ENCODE measurements around the gene WASL.

Gene WASL

GRCh38 chr7:123674399-123675180 is 74.2 kb downstream of the WASL start:
- no peak for DNase-seq (ENCODE audit: extremely low spot score)
- TF ChIP-seq FOXK2 (IDR thresholded peaks at IDR 0.05) (no peak), SUZ12 (IDR thresholded peaks at IDR 0.05) (no peak), NFRKB (IDR thresholded peaks at IDR 0.05) (no peak), PKNOX1 (IDR thresholded peaks at IDR 0.05) (0 out of 2 replicates have a peak, but pooled peaks have one; percentile 16)
- ChIA-PET CTCF (interaction anchor here (0.6 to 1.0 kb wide), 3 partner anchors 8 to 74 kb away, joined by 3 to 4 read pairs (median 3); no protein-coding TSS in a partner anchor), POLR2A (no interaction called here)

- CTCF ChIA-PET: interaction anchor here (0.6 to 1.0 kb wide), 3 partner anchors 9 to 74 kb away, joined by 3 to 4 read pairs (median 3); no protein-coding TSS in a partner anchor
These were observed 74.9 kb downstream of the WASL start for GRCh38 chr7:123673752-123674398.

GRCh38 chr7:123673137-123673732 is 75.6 kb downstream of the WASL start:
- CTCF ChIA-PET: no interaction called here
- POLR2A ChIA-PET: no interaction called here
- TF ChIP-seq FOXK2 (IDR thresholded peaks at IDR 0.05): no peak
- TF ChIP-seq ARNT (IDR thresholded peaks at IDR 0.05): no peak
- TF ChIP-seq L3MBTL2 (conservative IDR thresholded peaks at IDR 0.05): no peak
- TF ChIP-seq ZNF384 (IDR thresholded peaks at IDR 0.05): no peak
- no peak for TF ChIP-seq TARDBP (IDR thresholded peaks at IDR 0.05)
- no peak for TF ChIP-seq PKNOX1 (IDR thresholded peaks at IDR 0.05)
- TF ChIP-seq SP1 (IDR thresholded peaks at IDR 0.05): no peak
- no peak for TF ChIP-seq ELF4 (IDR thresholded peaks at IDR 0.05)
- no peak for TF ChIP-seq HDGF (IDR thresholded peaks at IDR 0.05; ENCODE audit: borderline replicate concordance)
- no peak for TF ChIP-seq FOXA1 (IDR thresholded peaks at IDR 0.05)
- TF ChIP-seq LEF1 (IDR thresholded peaks at IDR 0.05; ENCODE audit: borderline replicate concordance): no peak
- TF ChIP-seq SUZ12 (IDR thresholded peaks at IDR 0.05): no peak
- TF ChIP-seq BHLHE40 (IDR thresholded peaks at IDR 0.05; ENCODE audit: borderline replicate concordance): no peak
- no peak for TF ChIP-seq FOXM1 (IDR thresholded peaks at IDR 0.05; ENCODE audit: borderline replicate concordance)
- TF ChIP-seq CTBP1 (IDR thresholded peaks at IDR 0.05; ENCODE audit: borderline replicate concordance): no peak
- no peak for TF ChIP-seq NFRKB (IDR thresholded peaks at IDR 0.05)
- no peak for DNase-seq (ENCODE audit: extremely low spot score)

More at GRCh38 chr7:123673752-123674398, 74.9 kb downstream of the WASL start:
- POLR2A ChIA-PET: no interaction called here
- no peak for DNase-seq (ENCODE audit: extremely low spot score)
- no peak for TF ChIP-seq PKNOX1 (IDR thresholded peaks at IDR 0.05)
- TF ChIP-seq SP1 (IDR thresholded peaks at IDR 0.05): no peak
- no peak for TF ChIP-seq TARDBP (IDR thresholded peaks at IDR 0.05)
- TF ChIP-seq NFRKB (IDR thresholded peaks at IDR 0.05): no peak
- no peak for TF ChIP-seq SUZ12 (IDR thresholded peaks at IDR 0.05)
- TF ChIP-seq FOXK2 (IDR thresholded peaks at IDR 0.05): no peak
- no peak for TF ChIP-seq LEF1 (IDR thresholded peaks at IDR 0.05; ENCODE audit: borderline replicate concordance)
- TF ChIP-seq ARNT (IDR thresholded peaks at IDR 0.05): no peak
- TF ChIP-seq ELF4 (IDR thresholded peaks at IDR 0.05): no peak
- TF ChIP-seq CTBP1 (IDR thresholded peaks at IDR 0.05; ENCODE audit: borderline replicate concordance): no peak
- TF ChIP-seq FOXA1 (IDR thresholded peaks at IDR 0.05): no peak
- TF ChIP-seq L3MBTL2 (conservative IDR thresholded peaks at IDR 0.05): no peak
- no peak for TF ChIP-seq ZNF384 (IDR thresholded peaks at IDR 0.05)

- ChIA-PET CTCF (no interaction called here), POLR2A (no interaction called here)
- no peak for TF ChIP-seq SP1 (IDR thresholded peaks at IDR 0.05)
- TF ChIP-seq ELF4 (IDR thresholded peaks at IDR 0.05): no peak
- no peak for DNase-seq (ENCODE audit: extremely low spot score)
These were observed 79.3 kb downstream of the WASL start for GRCh38 chr7:123669485-123669884.

GRCh38 chr7:123666492-123666891 is 82.3 kb downstream of the WASL start:
- POLR2A ChIA-PET: no interaction called here
- DNase-seq (ENCODE audit: extremely low spot score): no peak
- TF ChIP-seq HDGF (IDR thresholded peaks at IDR 0.05; ENCODE audit: borderline replicate concordance): no peak
- no peak for TF ChIP-seq ARNT (IDR thresholded peaks at IDR 0.05)
- no peak for TF ChIP-seq BHLHE40 (IDR thresholded peaks at IDR 0.05; ENCODE audit: borderline replicate concordance)
- no peak for TF ChIP-seq FOXM1 (IDR thresholded peaks at IDR 0.05; ENCODE audit: borderline replicate concordance)
- TF ChIP-seq SUZ12 (IDR thresholded peaks at IDR 0.05): no peak
- no peak for TF ChIP-seq TARDBP (IDR thresholded peaks at IDR 0.05)
- no peak for TF ChIP-seq PKNOX1 (IDR thresholded peaks at IDR 0.05)
- no peak for TF ChIP-seq LEF1 (IDR thresholded peaks at IDR 0.05; ENCODE audit: borderline replicate concordance)
- no peak for TF ChIP-seq SP1 (IDR thresholded peaks at IDR 0.05)
- CTCF ChIA-PET: interaction anchor here (1.1 kb wide), 1 partner anchor 18 kb away, joined by 4 read pairs; no protein-coding TSS in a partner anchor

Measured in HEK293T (cell line).